Measurements from ENCODE around the gene CD2AP.
"Not testable (repeated sequence)": the region's sequence is repeated elsewhere in the genome, so short reads cannot be mapped to it uniquely, and the experiment has no call there.

The CD2AP gene

GRCh38 chr6:47556459-47556858, 78.9 kb downstream of the CD2AP start:
- H3K27me3 ChIP-seq (ENCODE audit: control insufficient read depth, insufficient read depth, low read length, poor library complexity, severe bottlenecking); H3K36me3 ChIP-seq (ENCODE audit: control insufficient read depth, insufficient read depth, low read length); H3K4me3 ChIP-seq (ENCODE audit: insufficient read depth, low read depth, low read length); H3K9me3 ChIP-seq (ENCODE audit: control insufficient read depth, low read length); H3K27ac ChIP-seq (ENCODE audit: insufficient read depth, low read depth, low read length, poor library complexity, severe bottlenecking); H3K4me1 ChIP-seq (ENCODE audit: control insufficient read depth, insufficient read depth, low read length): not testable (repeated sequence)
- WGBS, 2 experiments: 89 to 91% methylated on average over 5 to 6 of the region's 6 CpGs

- 92 to 100% methylated on average over 1 to 3 of the region's 3 CpGs for WGBS, 2 experiments
- Histone ChIP-seq H3K36me3 (ENCODE audit: control insufficient read depth, insufficient read depth, low read length) (peaks cover 2% of the 10 kb centered on the region), H3K27me3 (ENCODE audit: control insufficient read depth, insufficient read depth, low read length, poor library complexity, severe bottlenecking) (no peaks in the 10 kb centered on the region)
Observed at GRCh38 chr6:47563162-47563561, 85.6 kb downstream of the CD2AP start.

GRCh38 chr6:47566602-47567001, 89.0 kb downstream of the CD2AP start:
- WGBS, 2 experiments: 88 to 95% methylated on average over 3 of the region's 3 CpGs
- H3K9me3 ChIP-seq (ENCODE audit: control insufficient read depth, low read length); H3K4me1 ChIP-seq (ENCODE audit: control insufficient read depth, insufficient read depth, low read length); H3K27me3 ChIP-seq (ENCODE audit: control insufficient read depth, insufficient read depth, low read length, poor library complexity, severe bottlenecking); H3K36me3 ChIP-seq (ENCODE audit: control insufficient read depth, insufficient read depth, low read length); H3K4me3 ChIP-seq (ENCODE audit: insufficient read depth, low read depth, low read length); H3K27ac ChIP-seq (ENCODE audit: insufficient read depth, low read depth, low read length, poor library complexity, severe bottlenecking): not testable (repeated sequence)

More at GRCh38 chr6:47563162-47563561, 85.6 kb downstream of the CD2AP start:
- Histone ChIP-seq H3K4me1 (ENCODE audit: control insufficient read depth, insufficient read depth, low read length) (no peaks in the 10 kb centered on the region), H3K27ac (ENCODE audit: insufficient read depth, low read depth, low read length, poor library complexity, severe bottlenecking) (no peak overlapping the region), H3K9me3 (ENCODE audit: control insufficient read depth, low read length) (no peaks in the 10 kb centered on the region), H3K4me3 (ENCODE audit: insufficient read depth, low read depth, low read length) (no peak overlapping the region)

- no peaks in the 10 kb centered on the region for H3K4me1 ChIP-seq (ENCODE audit: control insufficient read depth, insufficient read depth, low read length)
- peaks cover 2% of the 10 kb centered on the region for H3K36me3 ChIP-seq (ENCODE audit: control insufficient read depth, insufficient read depth, low read length)
- no peak overlapping the region for H3K4me3 ChIP-seq (ENCODE audit: insufficient read depth, low read depth, low read length)
- no peaks in the 10 kb centered on the region for H3K27me3 ChIP-seq (ENCODE audit: control insufficient read depth, insufficient read depth, low read length, poor library complexity, severe bottlenecking)
- no peaks in the 10 kb centered on the region for H3K9me3 ChIP-seq (ENCODE audit: control insufficient read depth, low read length)
- 94 to 95% methylated on average over 1 of the region's 1 CpG for WGBS, 2 experiments
- no peak overlapping the region for H3K27ac ChIP-seq (ENCODE audit: insufficient read depth, low read depth, low read length, poor library complexity, severe bottlenecking)
Observed at GRCh38 chr6:47567586-47567985, 90.0 kb downstream of the CD2AP start.

- H3K9me3 ChIP-seq (ENCODE audit: control insufficient read depth, low read length): no peaks in the 10 kb centered on the region
- H3K27ac ChIP-seq (ENCODE audit: insufficient read depth, low read depth, low read length, poor library complexity, severe bottlenecking): no peak overlapping the region
- H3K27me3 ChIP-seq (ENCODE audit: control insufficient read depth, insufficient read depth, low read length, poor library complexity, severe bottlenecking): no peaks in the 10 kb centered on the region
- H3K36me3 ChIP-seq (ENCODE audit: control insufficient read depth, insufficient read depth, low read length): peaks cover 4% of the 10 kb centered on the region
- H3K4me3 ChIP-seq (ENCODE audit: insufficient read depth, low read depth, low read length): no peak overlapping the region
- no peaks in the 10 kb centered on the region for H3K4me1 ChIP-seq (ENCODE audit: control insufficient read depth, insufficient read depth, low read length)
- WGBS, 2 experiments: 87 to 93% methylated on average over 2 of the region's 2 CpGs
Observed at GRCh38 chr6:47571488-47571887, 93.9 kb downstream of the CD2AP start.

- WGBS, 2 experiments: 0% methylated on average over 1 of the region's 2 CpGs; no CpG with 5 or more reads in 1 of the 2 experiments
Observed at GRCh38 chr6:47573109-47573508, 95.5 kb downstream of the CD2AP start.

GRCh38 chr6:47574789-47575188, 97.2 kb downstream of the CD2AP start:
- H3K36me3 ChIP-seq (ENCODE audit: control insufficient read depth, insufficient read depth, low read length): peaks cover 8% of the 10 kb centered on the region
- WGBS, 2 experiments: 100% methylated on average over 1 of the region's 2 CpGs

More at GRCh38 chr6:47573109-47573508, 95.5 kb downstream of the CD2AP start:
- no peak overlapping the region for H3K4me3 ChIP-seq (ENCODE audit: insufficient read depth, low read depth, low read length)
- no peaks in the 10 kb centered on the region for H3K4me1 ChIP-seq (ENCODE audit: control insufficient read depth, insufficient read depth, low read length)
- no peak overlapping the region for H3K27ac ChIP-seq (ENCODE audit: insufficient read depth, low read depth, low read length, poor library complexity, severe bottlenecking)
- H3K27me3 ChIP-seq (ENCODE audit: control insufficient read depth, insufficient read depth, low read length, poor library complexity, severe bottlenecking): no peaks in the 10 kb centered on the region
- no peaks in the 10 kb centered on the region for H3K9me3 ChIP-seq (ENCODE audit: control insufficient read depth, low read length)
- peaks cover 4% of the 10 kb centered on the region for H3K36me3 ChIP-seq (ENCODE audit: control insufficient read depth, insufficient read depth, low read length)

GRCh38 chr6:47579040-47579439, 101.5 kb downstream of the CD2AP start:
- no peaks in the 10 kb centered on the region for H3K4me1 ChIP-seq (ENCODE audit: control insufficient read depth, insufficient read depth, low read length)
- H3K27ac ChIP-seq (ENCODE audit: insufficient read depth, low read depth, low read length, poor library complexity, severe bottlenecking): no peak overlapping the region
- no peaks in the 10 kb centered on the region for H3K27me3 ChIP-seq (ENCODE audit: control insufficient read depth, insufficient read depth, low read length, poor library complexity, severe bottlenecking)
- 97 to 99% methylated on average over 3 to 4 of the region's 4 CpGs for WGBS, 2 experiments
- H3K4me3 ChIP-seq (ENCODE audit: insufficient read depth, low read depth, low read length): no peak overlapping the region
- peaks cover 8% of the 10 kb centered on the region for H3K36me3 ChIP-seq (ENCODE audit: control insufficient read depth, insufficient read depth, low read length)
- H3K9me3 ChIP-seq (ENCODE audit: control insufficient read depth, low read length): no peaks in the 10 kb centered on the region

More at GRCh38 chr6:47574789-47575188, 97.2 kb downstream of the CD2AP start:
- no peaks in the 10 kb centered on the region for H3K4me1 ChIP-seq (ENCODE audit: control insufficient read depth, insufficient read depth, low read length)
- no peaks in the 10 kb centered on the region for H3K9me3 ChIP-seq (ENCODE audit: control insufficient read depth, low read length)
- no peak overlapping the region for H3K27ac ChIP-seq (ENCODE audit: insufficient read depth, low read depth, low read length, poor library complexity, severe bottlenecking)
- H3K27me3 ChIP-seq (ENCODE audit: control insufficient read depth, insufficient read depth, low read length, poor library complexity, severe bottlenecking): no peaks in the 10 kb centered on the region
- no peak overlapping the region for H3K4me3 ChIP-seq (ENCODE audit: insufficient read depth, low read depth, low read length)

GRCh38 chr6:47581591-47581990, 104.0 kb downstream of the CD2AP start:
- Histone ChIP-seq H3K36me3 (ENCODE audit: control insufficient read depth, insufficient read depth, low read length) (peaks cover 4% of the 10 kb centered on the region), H3K4me1 (ENCODE audit: control insufficient read depth, insufficient read depth, low read length) (no peaks in the 10 kb centered on the region), H3K9me3 (ENCODE audit: control insufficient read depth, low read length) (no peaks in the 10 kb centered on the region), H3K27ac (ENCODE audit: insufficient read depth, low read depth, low read length, poor library complexity, severe bottlenecking) (no peak overlapping the region), H3K27me3 (ENCODE audit: control insufficient read depth, insufficient read depth, low read length, poor library complexity, severe bottlenecking) (no peaks in the 10 kb centered on the region), H3K4me3 (ENCODE audit: insufficient read depth, low read depth, low read length) (no peak overlapping the region)
- WGBS, 2 experiments: 100% methylated on average over 2 of the region's 2 CpGs

GRCh38 chr6:47587493-47587892, 109.9 kb downstream of the CD2AP start:
- H3K4me3 ChIP-seq (ENCODE audit: insufficient read depth, low read depth, low read length): no peak overlapping the region
- no peaks in the 10 kb centered on the region for H3K9me3 ChIP-seq (ENCODE audit: control insufficient read depth, low read length)
- H3K27me3 ChIP-seq (ENCODE audit: control insufficient read depth, insufficient read depth, low read length, poor library complexity, severe bottlenecking): no peaks in the 10 kb centered on the region
- H3K27ac ChIP-seq (ENCODE audit: insufficient read depth, low read depth, low read length, poor library complexity, severe bottlenecking): no peak overlapping the region
- no peaks in the 10 kb centered on the region for H3K36me3 ChIP-seq (ENCODE audit: control insufficient read depth, insufficient read depth, low read length)
- H3K4me1 ChIP-seq (ENCODE audit: control insufficient read depth, insufficient read depth, low read length): no peaks in the 10 kb centered on the region

Data from ectodermal cell (in vitro differentiated cells).